GM21526 (cell line): ENCODE measurements around the gene COX6A1.

Experiments used
- ATAC-seq: cut with Tn5 transposase; IDR thresholded peaks from one replicate; pipeline ENCODE4 v1.9.1; 2021; ENCODE audit warnings: moderate library complexity; ENCODE audit not compliant: unreplicated experiment, low FRiP score

The COX6A1 gene

DNA sequence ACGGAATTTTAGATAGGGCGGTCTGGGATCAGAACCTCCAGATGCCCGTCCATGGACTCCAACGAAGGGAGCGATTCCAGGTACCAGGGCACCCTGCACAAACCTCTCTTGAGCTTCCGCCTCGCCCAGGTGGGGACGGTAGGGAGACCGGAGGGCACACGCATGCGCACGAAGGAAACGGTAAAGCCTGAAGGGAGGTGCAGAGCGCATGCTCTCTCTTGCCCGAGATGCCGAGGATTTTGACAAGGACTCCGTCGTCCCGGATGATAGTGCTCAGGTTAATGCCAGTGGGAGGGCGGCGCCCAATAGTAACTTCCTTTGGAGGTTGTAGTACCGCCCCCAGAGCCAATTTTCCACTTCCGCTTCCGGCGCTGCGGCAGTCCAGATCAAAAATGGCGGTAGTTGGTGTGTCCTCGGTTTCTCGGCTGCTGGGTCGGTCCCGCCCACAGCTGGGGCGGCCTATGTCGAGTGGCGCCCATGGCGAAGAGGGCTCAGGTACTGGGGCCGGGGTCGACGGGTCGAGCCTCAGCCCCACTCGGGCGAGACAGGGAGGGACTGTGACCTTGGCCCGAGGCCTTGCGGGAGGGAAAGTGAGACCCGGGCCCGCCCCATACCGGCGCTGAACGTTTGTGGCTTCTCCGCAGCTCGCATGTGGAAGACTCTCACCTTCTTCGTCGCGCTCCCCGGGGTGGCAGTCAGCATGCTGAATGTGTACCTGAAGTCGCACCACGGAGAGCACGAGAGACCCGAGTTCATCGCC lies at the start of gene COX6A1:
COX6A1 (plus strand) TSS at position 379 of the 760 bp plus-strand sequence; CDS start at position 393, 14 bp downstream.
- peak; percentile 90 for ATAC-seq

DNA sequence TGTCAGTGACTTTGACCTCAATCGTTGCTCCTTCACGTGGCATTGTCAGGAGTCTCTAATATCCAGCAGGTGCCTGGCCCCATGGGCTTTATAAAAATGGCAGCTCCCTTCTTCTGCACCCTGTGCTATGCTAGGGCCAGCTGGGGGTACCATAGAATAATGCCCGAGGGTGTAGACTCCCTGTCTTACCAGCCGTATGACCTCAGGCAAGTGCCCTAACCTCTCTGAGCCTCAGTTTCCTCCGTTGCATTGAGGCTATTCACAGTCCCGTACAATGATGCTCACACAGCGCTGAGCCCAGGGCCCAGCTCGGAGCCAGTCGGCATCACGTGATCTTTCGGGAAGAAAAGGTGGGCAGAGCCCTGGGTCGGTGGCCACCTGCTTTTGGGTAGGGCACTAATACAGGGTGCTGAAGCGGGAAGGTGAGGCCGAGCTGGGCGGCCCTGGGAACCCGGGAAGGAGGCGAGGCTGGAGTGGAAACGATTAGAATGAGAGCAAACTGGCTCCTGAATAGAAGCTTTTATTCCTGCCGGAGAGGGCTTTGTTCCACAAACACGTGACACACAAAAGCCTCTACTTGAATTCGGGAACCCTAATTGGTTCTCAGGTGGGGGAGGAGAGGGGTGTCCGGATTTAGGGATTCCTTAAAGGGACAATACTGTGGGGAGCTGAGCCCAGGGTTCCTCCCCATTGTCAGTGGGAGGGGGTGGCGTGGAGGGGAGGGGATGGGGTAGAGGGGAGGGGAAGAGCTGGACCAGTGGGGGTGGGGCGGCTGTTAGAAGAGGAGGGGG lies 49.0 kb upstream of the COX6A1 start:
- ATAC-seq, result no peak

DNA sequence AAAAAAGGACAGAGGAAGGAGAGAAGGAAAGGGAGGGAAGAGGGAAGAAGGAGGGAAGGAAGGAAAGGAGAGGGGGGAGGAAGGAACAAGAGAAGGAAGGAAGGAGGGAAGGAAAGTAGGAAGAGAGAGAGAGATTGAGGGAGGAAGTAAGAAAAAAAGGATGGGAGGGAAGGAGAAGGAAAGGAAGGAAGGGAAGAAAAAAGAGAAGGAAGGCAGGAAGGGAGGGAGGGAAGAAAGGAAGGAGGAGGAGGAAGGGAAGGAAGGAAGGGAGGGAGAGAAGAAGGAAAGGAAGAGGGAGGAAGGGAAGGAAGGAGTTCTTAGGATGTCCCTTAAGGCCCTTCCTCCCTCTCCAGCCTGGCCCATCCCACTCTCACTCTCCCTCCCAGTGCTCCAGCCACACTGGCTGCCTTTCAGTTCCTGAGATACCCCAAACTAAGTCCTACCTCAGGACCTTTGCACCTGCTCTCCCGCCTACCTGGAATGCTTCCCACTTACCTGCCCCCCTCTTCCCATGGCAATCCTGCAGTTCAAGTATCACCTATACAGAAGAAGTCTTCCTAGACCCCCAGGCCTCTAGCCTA lies 47.3 kb upstream of the COX6A1 start:
- ATAC-seq, result no peak

DNA sequence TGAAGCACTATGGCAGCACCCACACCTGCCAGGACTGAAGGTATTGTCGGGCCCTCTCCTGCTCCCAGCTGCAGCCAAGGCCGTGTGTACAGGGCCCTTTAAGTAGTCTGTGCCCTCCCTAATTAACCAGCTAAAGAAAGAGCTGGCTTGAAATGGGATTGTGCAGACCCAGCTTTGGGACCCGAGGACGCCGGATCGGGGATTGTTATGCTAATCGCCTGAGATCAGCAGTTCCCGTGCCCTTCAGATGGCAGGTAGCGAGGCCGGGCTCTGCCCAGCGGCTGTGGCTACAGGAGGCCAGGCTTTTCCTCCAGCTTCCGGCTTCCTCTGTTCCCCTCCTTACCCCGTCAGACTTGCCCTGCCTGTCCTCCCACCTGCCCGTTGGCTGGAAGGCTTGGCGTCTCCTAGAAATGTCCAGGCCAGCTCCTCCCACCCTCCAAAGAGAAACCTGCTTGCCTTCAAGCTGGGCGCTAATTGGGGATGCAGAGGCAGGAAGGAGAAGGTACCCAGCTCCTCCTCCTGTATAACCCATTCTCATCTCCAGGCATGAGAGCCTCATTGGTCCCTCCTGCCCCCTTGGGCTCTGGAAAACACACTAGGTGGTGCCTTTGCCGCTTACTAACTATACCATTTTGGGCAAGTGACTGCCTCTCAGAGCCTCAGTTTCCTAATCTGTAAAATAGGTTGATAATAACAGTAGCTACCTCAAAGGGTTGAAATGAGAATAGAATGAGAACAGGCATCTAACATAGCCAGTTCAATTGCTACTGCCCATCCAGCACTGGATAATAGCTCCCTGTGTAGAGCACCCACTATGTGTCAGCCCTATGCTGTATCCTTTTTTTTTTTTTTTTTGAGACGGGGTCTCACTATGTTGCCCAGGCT lies 43.2 kb upstream of the COX6A1 start:
- ATAC-seq, result no peak

DNA sequence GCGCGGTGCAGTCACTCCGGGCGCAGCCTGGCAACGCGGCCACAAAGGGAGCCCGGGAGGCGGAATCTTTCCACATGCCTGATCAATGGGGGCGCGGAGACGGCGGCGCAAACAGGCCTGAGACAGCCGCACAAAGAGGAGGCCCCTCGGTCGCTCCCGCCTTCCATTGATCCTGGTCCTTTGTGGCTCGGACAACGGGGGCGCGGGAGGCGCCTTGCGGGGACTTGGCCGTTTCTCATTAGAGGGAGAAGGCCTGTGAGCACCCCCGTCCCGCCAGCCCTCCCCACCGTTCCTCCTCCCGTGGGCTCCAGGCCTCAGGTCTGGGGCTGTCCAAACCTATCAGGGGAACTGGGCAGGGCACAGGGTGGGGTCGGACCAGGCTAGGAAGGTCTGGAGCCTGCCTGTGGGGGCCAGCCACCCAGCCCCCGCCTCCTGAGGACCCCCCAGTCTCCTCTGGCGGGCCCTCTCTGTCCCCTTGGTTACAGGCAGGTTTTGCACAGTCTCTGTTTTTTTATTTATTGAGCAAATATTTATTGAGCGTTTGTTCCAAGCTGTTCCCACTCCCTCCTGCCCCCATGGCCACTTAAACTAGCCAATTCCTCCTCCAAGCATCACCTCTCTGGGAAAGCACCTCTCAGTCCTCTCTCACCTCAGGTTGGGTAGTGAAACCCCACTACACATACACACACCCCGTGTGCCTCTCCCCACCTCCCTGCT lies 39.9 kb upstream of the COX6A1 start:
- ATAC-seq, result no peak

DNA sequence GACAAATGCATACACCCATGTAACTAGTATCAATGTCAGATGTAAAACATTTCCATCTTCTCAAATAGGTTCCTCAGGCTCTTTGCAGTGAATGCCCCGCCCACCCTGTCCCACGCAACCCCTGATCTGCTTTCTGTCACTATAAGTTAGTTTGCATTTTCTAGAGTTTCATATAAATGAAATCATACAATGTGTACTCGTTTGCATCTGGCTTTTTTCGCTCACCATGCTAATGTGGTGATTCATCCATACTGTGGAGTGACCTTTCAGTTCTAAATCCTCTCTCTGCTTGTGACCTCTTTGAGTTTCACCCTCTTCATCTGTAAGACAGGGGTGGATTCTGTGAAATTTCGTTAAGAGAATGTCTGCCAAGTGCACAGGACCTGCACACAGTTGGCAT lies 38.4 kb upstream of the COX6A1 start:
- ATAC-seq, result no peak

DNA sequence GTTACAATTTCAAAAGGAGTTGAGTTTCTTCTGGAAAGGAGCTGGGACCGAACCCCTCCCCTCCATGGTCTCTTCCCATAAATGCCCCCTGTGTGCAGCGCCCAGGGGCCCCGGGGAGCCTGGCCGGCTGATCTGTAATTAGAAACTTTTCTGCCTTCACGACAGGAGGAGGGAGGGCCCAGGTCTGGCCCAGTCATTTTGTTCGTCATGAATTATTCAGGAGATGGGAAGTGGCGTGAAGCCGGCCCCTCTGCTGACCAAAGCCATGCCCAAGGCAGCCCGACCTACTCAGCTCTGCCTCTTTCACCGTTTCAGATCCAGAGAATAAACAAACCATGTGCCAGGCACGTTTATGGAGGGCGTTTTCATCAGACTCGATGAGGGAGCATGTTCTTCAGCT lies 35.7 kb upstream of the COX6A1 start:
- no peak for ATAC-seq

DNA sequence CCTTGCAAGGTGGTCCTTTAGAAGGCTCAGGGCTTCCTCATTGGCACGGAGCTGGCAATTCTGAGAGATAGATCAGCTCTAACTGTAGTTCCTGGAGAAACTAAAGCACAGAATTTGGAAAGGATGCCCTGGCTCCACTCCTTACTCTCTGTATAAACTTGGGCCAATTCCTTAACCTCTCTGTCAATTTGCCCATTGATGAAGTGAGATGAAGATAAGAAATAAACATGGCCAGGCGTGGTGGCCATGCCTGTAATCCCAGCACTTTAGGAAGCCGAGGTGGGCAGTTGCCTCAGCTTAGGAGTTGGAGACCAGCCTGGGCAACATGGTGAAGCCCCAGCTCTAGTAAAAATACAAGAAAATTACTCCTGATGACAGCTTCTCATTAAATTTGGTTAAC lies 34.0 kb upstream of the COX6A1 start:
- ATAC-seq, result no peak

DNA sequence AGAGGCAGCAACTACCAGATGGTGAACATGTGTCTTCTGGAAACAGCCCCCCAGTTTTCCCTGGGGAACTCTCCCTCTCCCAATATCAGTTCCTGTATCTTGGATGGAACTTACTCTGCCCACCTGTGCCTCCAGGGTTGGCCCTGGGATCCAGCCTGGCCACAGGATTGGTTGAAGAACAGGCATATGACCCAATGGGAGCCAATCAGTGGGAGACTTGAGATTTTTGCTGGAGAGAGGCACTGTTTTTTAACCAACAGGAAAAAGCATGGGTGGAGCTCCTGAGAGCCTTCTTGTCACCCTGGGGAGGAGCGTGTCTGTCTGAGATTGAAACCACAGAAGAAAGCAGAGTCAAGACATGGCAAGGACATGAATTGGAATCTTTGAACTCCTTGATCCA lies 33.6 kb upstream of the COX6A1 start:
- no peak for ATAC-seq

DNA sequence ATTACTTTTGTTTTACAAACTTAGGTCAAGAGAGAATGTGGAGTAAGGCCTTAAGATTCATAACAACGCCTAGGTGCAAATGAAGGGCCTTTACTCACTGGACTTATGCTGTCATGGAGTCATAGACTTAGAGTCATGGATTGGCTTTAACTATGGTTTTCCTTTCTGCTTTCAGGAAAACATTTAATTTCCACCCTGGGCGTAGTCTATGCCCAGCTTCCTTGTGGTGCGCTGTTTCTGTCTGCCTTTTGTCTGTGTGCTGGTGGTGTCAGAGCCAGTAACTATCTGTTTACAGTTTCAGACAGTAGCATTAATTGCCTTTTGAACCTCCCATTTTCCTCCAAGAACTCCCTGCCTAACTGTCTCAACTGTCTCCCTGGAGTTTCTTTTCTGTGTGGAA lies 31.8 kb upstream of the COX6A1 start:
- no peak for ATAC-seq

DNA sequence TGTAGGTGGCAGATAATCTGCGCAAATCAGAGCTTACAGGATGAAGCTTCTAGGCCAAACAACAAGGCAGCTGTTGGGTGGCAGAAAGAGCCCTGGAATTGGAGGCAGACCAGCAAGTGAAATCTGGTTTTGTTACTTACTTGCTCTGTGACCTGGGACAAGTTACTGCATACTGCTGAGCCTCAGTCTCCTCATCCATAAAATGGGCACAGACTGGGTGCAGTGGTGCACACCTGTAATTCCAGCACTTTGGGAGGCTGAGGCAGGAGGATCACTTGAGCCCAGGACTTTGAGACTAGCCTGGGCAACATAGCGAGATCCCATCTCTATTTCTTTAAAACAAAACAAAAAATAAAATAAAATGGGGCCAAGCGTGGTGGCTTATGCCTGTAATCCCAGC lies 31.4 kb upstream of the COX6A1 start:
- ATAC-seq, result no peak

DNA sequence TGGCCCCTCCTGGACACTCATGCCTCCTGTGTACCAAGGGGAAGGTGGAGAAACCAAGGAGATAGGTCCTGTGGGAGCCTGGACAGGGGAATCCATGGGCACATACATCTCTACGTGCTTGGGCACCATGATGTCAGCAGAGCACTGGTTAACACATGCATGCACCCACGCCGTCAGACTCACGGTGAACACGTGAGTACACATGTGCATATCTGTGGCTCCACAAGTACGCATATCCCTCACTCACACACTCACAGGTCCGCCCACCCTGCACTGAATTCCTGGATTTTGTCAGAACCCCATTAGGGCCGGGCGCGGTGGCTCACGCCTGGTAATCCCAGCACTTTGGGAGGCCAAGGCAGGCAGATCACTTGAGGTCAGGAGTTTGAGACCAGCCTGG lies 29.1 kb upstream of the COX6A1 start:
- no peak for ATAC-seq

DNA sequence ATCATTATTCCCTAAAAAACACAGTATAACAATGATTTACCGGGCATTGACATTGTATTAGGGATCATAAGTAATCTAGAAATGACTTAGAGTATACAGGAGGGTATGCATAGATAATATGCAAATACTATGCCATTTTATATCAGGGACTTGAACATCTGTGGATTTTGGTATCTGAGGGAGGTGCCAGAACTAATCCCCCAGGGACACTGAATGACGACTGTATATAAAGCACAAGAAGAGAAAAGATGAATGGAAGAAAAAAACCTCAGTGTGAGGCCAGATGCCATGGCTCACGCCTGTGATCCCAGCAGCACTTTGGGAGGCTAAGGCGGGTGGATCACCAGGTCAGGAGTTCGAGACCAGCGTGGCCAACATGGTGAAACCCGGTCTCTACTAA lies 25.5 kb upstream of the COX6A1 start:
- ATAC-seq, result no peak

DNA sequence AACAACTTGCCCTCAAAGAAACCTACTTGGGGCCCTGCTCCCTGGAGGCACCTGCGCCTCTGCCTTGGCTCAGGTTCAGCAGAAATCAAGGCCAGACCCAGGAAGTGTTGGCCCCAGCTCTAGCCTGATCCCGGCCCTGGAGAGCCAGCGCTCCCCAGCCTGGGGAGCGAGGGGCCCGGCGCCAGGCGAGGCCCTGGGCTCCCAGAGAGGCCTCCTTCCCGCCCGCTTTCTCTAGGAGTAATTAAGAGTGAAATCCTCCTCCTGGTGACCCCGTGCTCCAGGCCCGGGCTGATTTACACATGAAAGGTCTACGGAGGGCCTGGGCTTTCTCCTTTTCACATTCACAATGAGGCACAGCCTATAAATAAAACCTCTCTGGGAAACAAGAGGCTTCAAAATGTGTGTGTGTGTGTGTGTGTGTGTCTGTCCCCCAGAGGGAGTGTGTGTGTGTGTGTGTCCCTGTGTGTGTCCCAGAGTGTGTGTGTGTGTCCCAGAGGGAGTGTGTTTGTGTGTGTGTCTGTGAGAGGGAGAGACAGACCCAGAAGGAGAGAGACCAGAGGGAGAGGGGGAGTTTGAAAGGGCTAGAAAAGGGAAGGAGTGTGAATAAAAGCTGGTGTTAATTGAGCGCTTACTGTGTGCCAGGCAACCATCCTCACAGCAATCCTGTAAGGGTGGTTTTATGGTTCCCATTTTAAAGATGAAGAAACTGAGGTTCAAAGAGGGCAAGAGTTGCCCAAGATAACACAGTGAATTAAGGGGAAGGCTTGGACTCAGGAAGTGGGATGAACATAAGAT lies 23.8 kb upstream of the COX6A1 start:
- ATAC-seq, result no peak

DNA sequence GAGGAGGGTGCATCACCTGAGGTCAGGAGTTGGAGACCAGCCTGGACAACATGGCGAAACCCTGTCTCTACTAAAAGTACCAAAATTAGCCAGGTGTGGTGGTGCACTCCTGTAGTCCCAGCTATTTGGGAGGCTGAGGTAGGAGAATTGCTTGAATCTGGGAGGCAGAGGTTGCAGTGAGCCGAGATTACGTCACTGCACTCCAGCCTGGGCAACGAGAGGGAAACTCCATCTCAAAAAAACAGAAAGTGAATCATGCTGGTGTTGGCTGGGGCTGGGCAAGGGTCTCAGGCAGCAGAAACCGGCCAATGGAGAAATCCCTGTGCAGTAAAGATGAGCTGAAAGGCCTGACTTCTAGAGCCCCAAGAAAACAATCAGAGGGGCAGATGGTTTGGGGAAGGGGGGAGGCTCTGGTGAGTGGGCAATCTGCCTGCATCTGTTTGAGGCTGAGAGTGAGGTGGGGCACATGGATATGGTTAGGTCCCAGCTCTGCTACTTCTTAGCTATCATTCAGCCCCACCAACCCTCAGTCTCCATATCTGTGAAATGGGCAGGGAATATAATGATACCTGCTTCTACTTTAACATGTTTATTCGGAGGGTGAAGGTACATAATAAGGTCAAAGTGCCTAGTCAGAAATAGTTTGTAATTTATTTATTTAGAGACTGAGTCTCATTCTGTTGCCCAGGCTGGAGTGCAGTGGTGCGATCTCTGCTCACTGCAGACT lies 21.3 kb upstream of the COX6A1 start:
- no peak for ATAC-seq

DNA sequence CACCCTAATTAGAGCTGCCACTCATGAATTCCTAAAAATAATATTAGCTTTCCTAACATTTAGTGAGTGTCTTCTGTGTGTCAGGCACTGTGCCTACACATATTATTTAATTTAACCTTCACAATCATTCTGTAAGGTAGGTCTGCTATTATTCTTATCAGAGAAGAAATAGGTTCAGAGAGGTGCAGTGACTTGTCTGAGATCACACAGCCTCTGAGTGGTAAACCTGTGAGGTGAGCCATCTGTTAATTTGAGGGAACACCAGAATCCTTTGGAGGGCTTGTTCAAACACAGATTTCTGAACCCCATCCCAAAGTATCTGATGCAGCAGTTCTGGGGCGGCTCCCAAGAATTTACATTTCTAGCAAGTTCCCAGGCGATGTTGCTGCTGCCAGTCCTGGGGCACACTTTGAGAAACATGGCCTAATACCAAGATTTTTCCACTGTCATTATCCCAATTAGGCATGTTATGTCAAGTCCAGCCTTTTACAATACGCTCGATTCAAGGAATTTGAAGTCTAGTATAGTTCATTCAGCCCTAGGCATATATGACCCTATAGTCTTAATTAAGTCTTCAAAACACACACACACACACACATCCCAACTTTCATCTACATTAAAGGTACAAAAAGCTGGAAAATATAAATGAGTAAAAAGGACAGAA lies 19.9 kb upstream of the COX6A1 start:
- no peak for ATAC-seq

DNA sequence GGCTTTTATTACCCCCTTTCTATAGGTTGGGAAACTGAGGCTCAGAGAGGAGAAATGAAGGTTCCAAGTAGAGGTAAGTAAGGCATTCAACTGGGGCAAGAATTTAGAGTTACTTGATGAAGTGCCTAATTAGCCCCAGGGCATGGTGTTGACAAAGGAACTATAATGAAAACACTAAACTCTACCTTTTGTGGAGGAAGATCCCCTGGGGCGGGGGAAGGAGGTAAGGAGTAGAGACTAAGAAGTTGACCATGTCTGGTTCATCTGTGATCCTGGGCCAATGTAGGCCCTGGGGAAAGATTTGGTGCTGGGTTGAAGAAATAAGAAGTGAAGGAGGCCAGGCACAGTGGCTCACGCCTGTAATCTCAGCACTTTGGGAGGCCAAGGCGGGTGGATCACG lies 16.2 kb upstream of the COX6A1 start:
- ATAC-seq, result no peak

DNA sequence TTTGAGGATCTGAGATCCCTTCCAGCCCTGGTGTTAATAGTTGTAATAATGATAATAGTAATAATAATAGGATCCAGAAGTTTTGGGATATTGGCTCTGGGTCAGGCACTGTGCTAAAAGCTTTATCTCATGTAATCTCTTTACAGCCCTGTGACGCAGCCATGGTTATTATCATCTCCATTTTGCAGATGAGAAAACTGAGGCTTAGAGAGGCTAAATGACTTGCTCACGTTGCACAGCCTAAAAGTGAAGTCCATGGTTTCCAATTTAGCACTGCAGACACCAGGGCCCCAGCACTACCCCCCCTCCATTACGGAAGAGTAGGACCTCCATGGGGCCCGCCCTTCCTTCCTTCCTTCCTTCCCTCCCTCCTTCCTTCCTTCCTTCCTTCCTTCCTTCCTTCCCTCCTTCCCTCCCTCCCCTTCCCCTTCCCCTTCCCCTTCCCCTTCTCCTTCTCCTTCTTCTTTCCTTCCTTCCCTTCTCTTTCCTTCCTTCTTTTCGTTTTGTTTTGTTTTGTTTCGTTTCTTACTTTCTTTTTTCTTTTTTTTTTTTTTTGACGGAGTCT lies 14.9 kb upstream of the COX6A1 start:
- no peak for ATAC-seq
